Gastroesophageal sphincter (tissue), 3 donors: ENCODE data around the gene CPED1.

ENCODE experiments used
- POLR2A ChIP-seq, 2 donors: fragments of 450-650 bp; IDR thresholded peaks; one replicate each; pipeline ENCODE4 v1.6.1; 2017; ENCODE audit warnings: antibody characterized with exemption in 2 of 2, mild to moderate bottlenecking in 2 of 2, moderate library complexity in 1 of 2
- POLR2AphosphoS5 ChIP-seq: sonication (generic); formaldehyde crosslinking; IDR thresholded peaks from one replicate; pipeline ENCODE4 v1.6.1; 2017; ENCODE audit warnings: antibody characterized with exemption
- TF ChIP-seq, protein P1 (sequence below), 4 experiments: fragments of 200-600 bp in 2 of 4; fragments of 450-650 bp in 2 of 4; sonication (generic) in 1 of 4; IDR thresholded peaks; one replicate each; pipeline ENCODE4 v1.5.1; 2017 to 2019; ENCODE audit warnings: antibody characterized with exemption in 4 of 4, mild to moderate bottlenecking in 2 of 4, moderate library complexity in 2 of 4

DNA sequence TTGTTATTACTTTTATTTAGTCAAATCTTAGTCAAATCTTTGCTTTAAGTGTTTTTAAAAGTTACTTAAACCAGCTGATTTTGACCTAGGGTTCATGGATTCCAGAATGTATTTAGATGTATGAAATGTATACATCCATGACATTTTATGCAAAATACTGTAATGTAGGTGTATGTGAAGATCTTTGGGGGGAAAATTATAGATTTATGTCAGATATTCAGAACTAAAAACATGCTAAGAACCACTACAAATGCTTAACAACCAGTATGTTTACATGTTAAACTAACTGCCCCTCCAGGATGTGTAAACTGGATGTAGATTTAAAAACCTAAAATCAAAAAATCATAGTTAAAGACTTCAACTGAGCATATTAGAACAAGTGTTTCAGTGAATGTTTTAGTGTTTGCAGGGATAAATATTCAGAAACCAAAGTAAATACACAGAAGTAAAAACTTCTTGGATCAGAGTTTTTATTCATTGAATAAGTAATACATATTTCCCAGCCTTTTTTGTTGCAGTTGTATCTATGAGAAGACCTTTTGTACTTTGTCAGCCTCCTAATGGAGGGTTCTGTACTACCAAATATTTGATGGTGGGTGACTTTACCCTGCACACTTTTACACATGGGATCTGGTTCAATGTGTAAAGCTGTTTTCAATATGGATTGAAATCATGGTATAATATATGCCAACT lies 3.9 kb downstream of the CPED1 start:
- TF ChIP-seq, protein P1, sequence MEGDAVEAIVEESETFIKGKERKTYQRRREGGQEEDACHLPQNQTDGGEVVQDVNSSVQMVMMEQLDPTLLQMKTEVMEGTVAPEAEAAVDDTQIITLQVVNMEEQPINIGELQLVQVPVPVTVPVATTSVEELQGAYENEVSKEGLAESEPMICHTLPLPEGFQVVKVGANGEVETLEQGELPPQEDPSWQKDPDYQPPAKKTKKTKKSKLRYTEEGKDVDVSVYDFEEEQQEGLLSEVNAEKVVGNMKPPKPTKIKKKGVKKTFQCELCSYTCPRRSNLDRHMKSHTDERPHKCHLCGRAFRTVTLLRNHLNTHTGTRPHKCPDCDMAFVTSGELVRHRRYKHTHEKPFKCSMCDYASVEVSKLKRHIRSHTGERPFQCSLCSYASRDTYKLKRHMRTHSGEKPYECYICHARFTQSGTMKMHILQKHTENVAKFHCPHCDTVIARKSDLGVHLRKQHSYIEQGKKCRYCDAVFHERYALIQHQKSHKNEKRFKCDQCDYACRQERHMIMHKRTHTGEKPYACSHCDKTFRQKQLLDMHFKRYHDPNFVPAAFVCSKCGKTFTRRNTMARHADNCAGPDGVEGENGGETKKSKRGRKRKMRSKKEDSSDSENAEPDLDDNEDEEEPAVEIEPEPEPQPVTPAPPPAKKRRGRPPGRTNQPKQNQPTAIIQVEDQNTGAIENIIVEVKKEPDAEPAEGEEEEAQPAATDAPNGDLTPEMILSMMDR (IDR thresholded peaks at IDR 0.05) = no peak
- TF ChIP-seq POLR2AphosphoS5 = no peak
- TF ChIP-seq POLR2A (IDR thresholded peaks at IDR 0.05) = no peak
